Fibroblast of the aortic adventitia (primary cell): Measurements from ENCODE around the gene CDAN1. TPM values are rescaled to one million over a fixed set of nuclear protein-coding genes. Genes with fewer than 3 reads are reported as not detected.

ENCODE experiments used
- DNase-seq: peaks from one replicate; pipeline ENCODE4 v3.0.0-alpha.2; 2010; ENCODE audit warnings: low read depth
- H3K4me3 ChIP-seq: 2 replicates; pipeline ENCODE4 v1.5.1; 2011; ENCODE audit warnings: low read depth, mild to moderate bottlenecking, control low read depth, low read length, moderate library complexity
- total RNA-seq: library from RNA; depleted of rRNA; stranded (reverse); fragments of >200 nt; gene quantifications from 2 replicates; pipeline ENCODE4 v1.2.3, GENCODE V29; 2012; ENCODE audit warnings: low replicate concordance
- TF ChIP-seq, protein P1 (sequence below): IDR thresholded peaks from 2 replicates; pipeline ENCODE4 v1.5.1; 2011; ENCODE audit warnings: mild to moderate bottlenecking, low read length, control low read depth, inconsistent platforms; ENCODE audit not compliant: insufficient read depth

CDAN1 gene
- total RNA-seq, 1 donor = 8.7 TPM

DNA sequence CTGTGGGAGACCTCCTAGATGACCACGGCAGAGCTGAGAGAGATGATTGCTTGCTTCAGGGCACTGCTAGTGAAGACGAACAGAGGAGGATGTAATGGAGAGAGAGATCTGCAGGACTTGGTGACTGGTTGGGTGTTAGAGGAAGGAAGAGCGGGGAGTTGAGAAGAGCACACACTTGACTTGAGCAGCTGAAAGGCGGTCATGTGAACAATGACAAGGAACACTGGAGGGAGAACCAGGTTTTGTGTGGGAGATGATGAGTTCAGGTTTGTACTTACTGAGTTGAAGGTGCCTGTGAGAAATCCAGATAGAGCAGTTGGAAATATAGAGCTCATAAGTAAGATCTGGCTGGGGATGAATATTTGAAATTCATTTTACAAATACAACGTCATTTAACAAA is 40.3 kb downstream of the CDAN1 start:
- H3K4me3 ChIP-seq = no peak overlapping the region
- TF ChIP-seq, protein P1, sequence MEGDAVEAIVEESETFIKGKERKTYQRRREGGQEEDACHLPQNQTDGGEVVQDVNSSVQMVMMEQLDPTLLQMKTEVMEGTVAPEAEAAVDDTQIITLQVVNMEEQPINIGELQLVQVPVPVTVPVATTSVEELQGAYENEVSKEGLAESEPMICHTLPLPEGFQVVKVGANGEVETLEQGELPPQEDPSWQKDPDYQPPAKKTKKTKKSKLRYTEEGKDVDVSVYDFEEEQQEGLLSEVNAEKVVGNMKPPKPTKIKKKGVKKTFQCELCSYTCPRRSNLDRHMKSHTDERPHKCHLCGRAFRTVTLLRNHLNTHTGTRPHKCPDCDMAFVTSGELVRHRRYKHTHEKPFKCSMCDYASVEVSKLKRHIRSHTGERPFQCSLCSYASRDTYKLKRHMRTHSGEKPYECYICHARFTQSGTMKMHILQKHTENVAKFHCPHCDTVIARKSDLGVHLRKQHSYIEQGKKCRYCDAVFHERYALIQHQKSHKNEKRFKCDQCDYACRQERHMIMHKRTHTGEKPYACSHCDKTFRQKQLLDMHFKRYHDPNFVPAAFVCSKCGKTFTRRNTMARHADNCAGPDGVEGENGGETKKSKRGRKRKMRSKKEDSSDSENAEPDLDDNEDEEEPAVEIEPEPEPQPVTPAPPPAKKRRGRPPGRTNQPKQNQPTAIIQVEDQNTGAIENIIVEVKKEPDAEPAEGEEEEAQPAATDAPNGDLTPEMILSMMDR = no peak
- DNase-seq = no peak

DNA sequence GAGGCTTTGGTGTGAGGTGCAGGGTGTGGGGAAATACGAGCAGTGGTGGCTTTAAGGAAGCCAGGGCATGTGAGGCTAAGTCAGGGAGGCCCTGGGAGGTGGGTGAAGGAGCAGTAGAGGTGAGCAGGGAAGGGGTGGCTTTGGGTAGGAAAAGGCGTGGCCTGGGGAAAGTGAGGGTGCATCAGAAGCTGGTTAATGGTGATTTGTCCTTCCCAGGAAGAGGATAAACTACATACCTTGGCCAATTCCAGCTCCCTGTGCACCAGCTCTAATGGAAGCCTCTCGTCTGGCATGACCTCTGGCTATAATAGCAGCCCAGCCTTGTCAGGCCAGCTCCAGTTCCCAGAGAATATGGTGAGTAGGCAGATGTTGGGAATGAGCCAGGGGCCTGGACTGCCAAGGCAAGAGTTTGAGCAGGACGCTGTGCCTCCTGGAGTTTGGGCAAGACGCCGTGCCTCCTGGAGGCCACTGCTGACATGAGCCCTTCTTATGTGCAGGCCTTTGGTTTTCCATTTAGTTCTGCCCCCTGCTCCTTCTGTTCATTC is 41.3 kb downstream of the CDAN1 start:
- no peak overlapping the region for H3K4me3 ChIP-seq
- TF ChIP-seq, protein P1 = no peak
- DNase-seq = no peak

DNA sequence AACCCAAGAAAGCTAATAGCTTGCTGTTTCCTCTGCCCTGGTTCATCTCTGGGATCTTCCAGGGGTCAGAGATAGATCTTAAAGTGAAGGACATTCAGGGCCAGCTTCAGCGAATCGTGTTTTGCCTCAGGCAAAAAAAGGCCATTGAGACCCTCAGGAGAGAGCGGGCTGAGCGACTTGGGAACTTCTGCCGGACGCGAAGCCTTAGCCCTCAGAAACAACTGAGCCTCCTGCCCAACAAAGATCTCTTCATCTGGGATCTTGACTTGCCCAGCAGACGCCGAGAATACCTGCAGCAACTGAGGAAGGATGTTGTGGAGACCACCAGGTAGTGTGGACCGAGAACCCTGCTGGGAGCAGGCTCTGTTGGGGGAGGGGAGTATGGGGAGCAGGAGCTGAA is 42.5 kb downstream of the CDAN1 start:
- H3K4me3 ChIP-seq = no peak overlapping the region
- no peak for DNase-seq
- TF ChIP-seq, protein P1 = no peak

DNA sequence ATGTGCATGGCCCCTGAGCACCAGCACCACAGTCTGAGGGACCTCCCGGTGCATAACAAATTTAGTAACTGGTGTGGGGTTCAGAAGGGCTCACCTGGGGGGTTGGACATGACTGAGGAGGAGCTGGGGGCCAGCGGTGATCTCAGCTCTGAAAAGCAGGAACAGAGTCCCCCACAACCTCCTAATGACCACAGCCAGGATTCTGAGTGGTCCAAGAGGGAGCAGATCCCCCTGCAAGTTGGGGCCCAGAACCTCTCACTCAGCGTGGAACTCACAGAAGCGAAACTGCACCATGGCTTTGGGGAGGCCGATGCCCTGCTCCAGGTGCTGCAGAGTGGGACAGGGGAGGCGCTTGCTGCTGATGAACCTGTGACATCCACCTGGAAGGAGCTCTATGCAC is 43.0 kb downstream of the CDAN1 start:
- no peak overlapping the region for H3K4me3 ChIP-seq
- TF ChIP-seq, protein P1 = no peak
- DNase-seq = no peak

DNA sequence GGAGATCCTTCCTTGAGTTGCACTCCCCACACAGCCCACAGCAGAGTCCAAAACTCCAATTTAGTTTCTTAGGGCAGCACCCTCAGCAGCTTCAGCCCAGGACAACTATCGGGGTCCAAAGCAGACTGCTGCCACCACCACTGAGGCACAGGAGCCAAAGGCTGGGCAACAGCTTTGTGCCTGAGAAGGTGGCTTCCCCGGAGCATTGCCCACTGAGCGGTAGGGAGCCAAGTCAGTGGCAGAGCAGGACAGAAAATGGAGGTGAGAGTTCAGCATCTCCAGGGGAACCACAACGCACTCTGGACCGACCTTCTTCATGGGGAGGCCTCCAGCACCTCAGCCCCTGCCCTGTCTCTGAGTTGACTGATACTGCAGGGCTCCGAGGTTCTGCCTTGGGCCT is 43.4 kb downstream of the CDAN1 start:
- DNase-seq = no peak
- H3K4me3 ChIP-seq = no peak overlapping the region
- TF ChIP-seq, protein P1 = no peak

DNA sequence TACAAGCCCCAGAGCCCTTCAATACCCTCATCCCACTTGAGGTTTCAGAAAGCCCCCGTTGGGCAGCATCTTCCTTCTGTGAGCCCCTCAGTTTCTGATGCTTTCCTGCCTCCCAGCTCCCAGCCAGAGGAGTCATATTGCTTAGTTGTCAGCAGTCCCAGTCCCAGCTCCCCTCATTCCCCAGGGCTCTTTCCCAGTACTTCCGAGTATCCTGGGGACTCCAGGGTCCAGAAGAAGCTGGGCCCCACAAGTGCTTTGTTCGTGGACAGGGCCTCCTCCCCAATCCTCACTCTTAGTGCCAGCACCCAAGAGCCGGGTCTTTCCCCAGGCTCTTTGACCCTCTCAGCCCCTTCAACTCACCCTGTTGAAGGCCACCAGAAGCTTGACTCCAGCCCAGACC is 43.9 kb downstream of the CDAN1 start:
- no peak for DNase-seq
- no peak overlapping the region for H3K4me3 ChIP-seq
- TF ChIP-seq, protein P1 = no peak

DNA sequence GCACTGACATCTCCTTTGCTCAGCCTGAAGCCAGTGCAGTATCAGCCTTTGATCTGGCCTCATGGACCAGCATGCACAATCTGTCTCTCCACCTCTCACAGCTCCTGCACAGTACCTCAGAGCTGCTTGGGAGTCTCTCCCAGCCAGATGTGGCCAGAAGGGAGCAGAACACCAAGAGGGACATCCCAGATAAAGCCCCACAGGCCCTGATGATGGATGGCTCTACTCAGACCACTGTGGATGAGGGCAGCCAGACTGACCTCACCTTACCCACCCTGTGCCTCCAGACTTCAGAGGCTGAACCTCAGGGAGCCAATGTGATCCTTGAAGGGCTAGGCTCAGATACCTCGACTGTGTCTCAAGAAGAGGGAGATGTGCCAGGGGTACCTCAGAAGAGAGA is 44.4 kb downstream of the CDAN1 start:
- H3K4me3 ChIP-seq = no peak overlapping the region
- no peak for DNase-seq
- TF ChIP-seq, protein P1 = no peak
